ENCODE data around the gene NLGN1. TPM values are rescaled to one million over a fixed set of nuclear protein-coding genes. Genes with fewer than 3 reads are reported as not detected.
A peak's percentile ranks its signal among the peaks of the same experiment; 100 is the strongest.
"Not testable (repeated sequence)": the region's sequence is repeated elsewhere in the genome, so short reads cannot be mapped to it uniquely, and the experiment has no call there.

Gene NLGN1
- total RNA-seq, 1 experiment from 2014 or later: 4.0 TPM

GRCh38 chr3:173584838-173585831 lies 187.6 kb downstream of the NLGN1 start:
- Histone ChIP-seq H3K27me3 (no peaks in the 10 kb centered on the region), H3K36me3 (no peaks in the 10 kb centered on the region), H3K9me3 (no peaks in the 10 kb centered on the region), H3K4me3 (peak overlapping the region; percentile 60)
- peak; percentile 88 for DNase-seq

- no peak for DNase-seq
- Histone ChIP-seq H3K36me3 (no peaks in the 10 kb centered on the region), H3K4me3 (peak overlapping the region; percentile 60), H3K9me3 (no peaks in the 10 kb centered on the region), H3K27me3 (no peaks in the 10 kb centered on the region)
Observed at GRCh38 chr3:173586166-173586565, 188.6 kb downstream of the NLGN1 start.

- no peaks in the 10 kb centered on the region for H3K27me3 ChIP-seq
- DNase-seq: no peak
- no peaks in the 10 kb centered on the region for H3K36me3 ChIP-seq
- H3K4me3 ChIP-seq: peak overlapping the region; percentile 60
- H3K9me3 ChIP-seq: peaks cover 1% of the 10 kb centered on the region; the same call in 1 of the 2 replicates
Observed at GRCh38 chr3:173587055-173587454, 189.5 kb downstream of the NLGN1 start.

GRCh38 chr3:173588556-173588955 lies 191.0 kb downstream of the NLGN1 start:
- Histone ChIP-seq H3K9me3 (peaks cover 4% of the 10 kb centered on the region; the same call in 1 of the 2 replicates), H3K36me3 (no peaks in the 10 kb centered on the region; the same call in 1 of the 2 replicates), H3K4me3 (no peak overlapping the region), H3K27me3 (no peaks in the 10 kb centered on the region)
- no peak for DNase-seq

- Histone ChIP-seq H3K9me3 (peaks cover 4% of the 10 kb centered on the region; the same call in 1 of the 2 replicates), H3K4me3 (no peak overlapping the region), H3K27me3 (no peaks in the 10 kb centered on the region), H3K36me3 (no peaks in the 10 kb centered on the region; the same call in 1 of the 2 replicates)
- no peak for DNase-seq
Observed at GRCh38 chr3:173589116-173589515, 191.6 kb downstream of the NLGN1 start.

- no peaks in the 10 kb centered on the region; the same call in 1 of the 2 replicates for H3K36me3 ChIP-seq
- DNase-seq: peak; percentile 9
- H3K27me3 ChIP-seq: no peaks in the 10 kb centered on the region
- H3K4me3 ChIP-seq: no peak overlapping the region
- peaks cover 4% of the 10 kb centered on the region; the same call in 1 of the 2 replicates for H3K9me3 ChIP-seq
Observed at GRCh38 chr3:173591401-173591800, 193.9 kb downstream of the NLGN1 start.

GRCh38 chr3:173594881-173595280 lies 197.3 kb downstream of the NLGN1 start:
- not testable (repeated sequence) for DNase-seq

GRCh38 chr3:173599673-173600072 lies 202.1 kb downstream of the NLGN1 start:
- Histone ChIP-seq H3K27me3 (no peaks in the 10 kb centered on the region), H3K36me3 (no peaks in the 10 kb centered on the region), H3K4me3 (no peak overlapping the region), H3K9me3 (no peaks in the 10 kb centered on the region)
- peak; percentile 64 for DNase-seq

More at GRCh38 chr3:173594881-173595280, 197.3 kb downstream of the NLGN1 start:
- H3K36me3 ChIP-seq, H3K27me3 ChIP-seq, H3K4me3 ChIP-seq, H3K9me3 ChIP-seq: not testable (repeated sequence)

GRCh38 chr3:173614522-173614921 lies 217.0 kb downstream of the NLGN1 start:
- no peak overlapping the region for H3K4me3 ChIP-seq
- no peaks in the 10 kb centered on the region for H3K9me3 ChIP-seq
- DNase-seq: no peak
- no peaks in the 10 kb centered on the region for H3K27me3 ChIP-seq
- H3K36me3 ChIP-seq: no peaks in the 10 kb centered on the region

GRCh38 chr3:173615661-173616060 lies 218.1 kb downstream of the NLGN1 start:
- no peaks in the 10 kb centered on the region for H3K27me3 ChIP-seq
- no peak for DNase-seq
- H3K9me3 ChIP-seq: no peaks in the 10 kb centered on the region
- no peaks in the 10 kb centered on the region for H3K36me3 ChIP-seq
- H3K4me3 ChIP-seq: no peak overlapping the region

- peak; percentile 18 for DNase-seq
- Histone ChIP-seq H3K9me3 (no peaks in the 10 kb centered on the region), H3K4me3 (no peak overlapping the region), H3K36me3 (no peaks in the 10 kb centered on the region), H3K27me3 (no peaks in the 10 kb centered on the region)
Observed at GRCh38 chr3:173617490-173617889, 219.9 kb downstream of the NLGN1 start.

GRCh38 chr3:173618148-173618547 lies 220.6 kb downstream of the NLGN1 start:
- no peak overlapping the region for H3K4me3 ChIP-seq
- H3K27me3 ChIP-seq: no peaks in the 10 kb centered on the region
- no peaks in the 10 kb centered on the region for H3K36me3 ChIP-seq
- no peaks in the 10 kb centered on the region for H3K9me3 ChIP-seq
- no peak for DNase-seq

GRCh38 chr3:173618703-173619102 lies 221.2 kb downstream of the NLGN1 start:
- Histone ChIP-seq H3K9me3 (no peaks in the 10 kb centered on the region), H3K36me3 (no peaks in the 10 kb centered on the region), H3K27me3 (no peaks in the 10 kb centered on the region), H3K4me3 (no peak overlapping the region)
- DNase-seq: no peak

- no peak for DNase-seq
- Histone ChIP-seq H3K27me3 (no peaks in the 10 kb centered on the region), H3K4me3 (no peak overlapping the region), H3K36me3 (no peaks in the 10 kb centered on the region), H3K9me3 (no peaks in the 10 kb centered on the region)
Observed at GRCh38 chr3:173622166-173622565, 224.6 kb downstream of the NLGN1 start.

GRCh38 chr3:173624086-173624485 lies 226.5 kb downstream of the NLGN1 start:
- H3K36me3 ChIP-seq: no peaks in the 10 kb centered on the region
- no peak overlapping the region for H3K4me3 ChIP-seq
- H3K9me3 ChIP-seq: no peaks in the 10 kb centered on the region
- no peak for DNase-seq
- H3K27me3 ChIP-seq: no peaks in the 10 kb centered on the region

- DNase-seq: no peak
- Histone ChIP-seq H3K9me3 (no peaks in the 10 kb centered on the region), H3K4me3 (no peak overlapping the region), H3K27me3 (no peaks in the 10 kb centered on the region), H3K36me3 (no peaks in the 10 kb centered on the region)
Observed at GRCh38 chr3:173630849-173631248, 233.3 kb downstream of the NLGN1 start.

- no peak for DNase-seq
- no peaks in the 10 kb centered on the region for H3K27me3 ChIP-seq
- H3K9me3 ChIP-seq: no peaks in the 10 kb centered on the region
- no peaks in the 10 kb centered on the region for H3K36me3 ChIP-seq
- no peak overlapping the region for H3K4me3 ChIP-seq
Observed at GRCh38 chr3:173632945-173633344, 235.4 kb downstream of the NLGN1 start.

GRCh38 chr3:173635826-173636225 lies 238.3 kb downstream of the NLGN1 start:
- DNase-seq: no peak
- no peaks in the 10 kb centered on the region for H3K36me3 ChIP-seq
- H3K4me3 ChIP-seq: no peak overlapping the region
- no peaks in the 10 kb centered on the region for H3K27me3 ChIP-seq
- H3K9me3 ChIP-seq: no peaks in the 10 kb centered on the region
